ENCODE data around the gene GNA14.

GNA14 gene

DNA sequence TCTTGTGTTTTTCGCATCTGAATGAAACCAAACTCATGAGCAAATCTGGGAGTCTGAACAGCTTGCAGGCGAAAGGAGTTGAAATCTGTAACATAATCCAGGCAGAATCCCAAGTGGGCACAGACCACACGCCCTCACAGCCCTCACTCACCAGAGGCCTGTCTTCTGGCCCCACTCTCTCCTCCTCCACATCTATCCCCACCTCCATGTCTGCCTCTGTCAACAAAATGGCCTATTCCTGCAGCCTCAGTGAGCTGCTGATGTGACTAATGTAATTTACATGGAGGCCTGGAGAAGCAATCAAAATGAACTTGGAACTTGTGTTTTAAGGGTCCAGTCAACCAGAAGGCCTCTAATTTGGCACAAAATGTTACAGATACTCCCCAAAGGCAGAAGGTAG, 136.6 kb downstream of the GNA14 start:
- Histone ChIP-seq H3K27me3 (ENCODE audit: insufficient read depth, low read depth) (no peaks in the 10 kb centered on the region), H4K20me1 (ENCODE audit: insufficient read depth) (no peaks in the 10 kb centered on the region), H3K4me2 (no peak overlapping the region), H2AFZ (ENCODE audit: low read depth) (no peak overlapping the region), H3K79me2 (ENCODE audit: insufficient read depth, low read depth) (no peaks in the 10 kb centered on the region), H3K4me1 (ENCODE audit: low read depth, poor library complexity, severe bottlenecking) (no peaks in the 10 kb centered on the region), H3K9ac (no peak overlapping the region), H3K27ac (no peak overlapping the region), H3K36me3 (ENCODE audit: insufficient read depth) (no peaks in the 10 kb centered on the region), H3K4me3 (IDR thresholded peaks at IDR 0.05; ENCODE audit: insufficient read depth, low read depth, low read length) (no peak overlapping the region)
- TF ChIP-seq, protein P1, sequence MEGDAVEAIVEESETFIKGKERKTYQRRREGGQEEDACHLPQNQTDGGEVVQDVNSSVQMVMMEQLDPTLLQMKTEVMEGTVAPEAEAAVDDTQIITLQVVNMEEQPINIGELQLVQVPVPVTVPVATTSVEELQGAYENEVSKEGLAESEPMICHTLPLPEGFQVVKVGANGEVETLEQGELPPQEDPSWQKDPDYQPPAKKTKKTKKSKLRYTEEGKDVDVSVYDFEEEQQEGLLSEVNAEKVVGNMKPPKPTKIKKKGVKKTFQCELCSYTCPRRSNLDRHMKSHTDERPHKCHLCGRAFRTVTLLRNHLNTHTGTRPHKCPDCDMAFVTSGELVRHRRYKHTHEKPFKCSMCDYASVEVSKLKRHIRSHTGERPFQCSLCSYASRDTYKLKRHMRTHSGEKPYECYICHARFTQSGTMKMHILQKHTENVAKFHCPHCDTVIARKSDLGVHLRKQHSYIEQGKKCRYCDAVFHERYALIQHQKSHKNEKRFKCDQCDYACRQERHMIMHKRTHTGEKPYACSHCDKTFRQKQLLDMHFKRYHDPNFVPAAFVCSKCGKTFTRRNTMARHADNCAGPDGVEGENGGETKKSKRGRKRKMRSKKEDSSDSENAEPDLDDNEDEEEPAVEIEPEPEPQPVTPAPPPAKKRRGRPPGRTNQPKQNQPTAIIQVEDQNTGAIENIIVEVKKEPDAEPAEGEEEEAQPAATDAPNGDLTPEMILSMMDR (conservative IDR thresholded peaks at IDR 0.05; ENCODE audit: low read depth, low read length): no peak

DNA sequence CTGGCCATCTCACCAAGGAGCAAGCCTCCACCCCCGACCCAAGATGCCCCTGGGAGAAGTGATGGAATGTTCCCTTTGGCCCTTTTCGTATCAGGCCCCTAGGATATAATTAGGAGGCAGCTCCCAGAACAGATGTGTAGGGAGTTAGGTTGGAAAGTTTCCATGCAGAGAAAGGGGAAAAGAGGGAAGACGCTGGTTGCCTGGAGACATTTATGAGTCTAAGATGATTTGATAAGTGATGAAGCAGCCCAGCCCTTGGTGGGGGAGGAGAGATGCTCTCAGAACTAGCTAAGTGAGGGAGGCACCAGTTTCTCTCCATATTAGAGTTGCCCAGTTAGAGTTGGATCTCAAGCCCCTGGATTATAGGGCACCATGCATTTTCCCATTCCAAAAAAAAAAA, 137.5 kb downstream of the GNA14 start:
- H3K4me3 ChIP-seq (IDR thresholded peaks at IDR 0.05; ENCODE audit: insufficient read depth, low read depth, low read length): no peak overlapping the region
- no peak overlapping the region for H3K27ac ChIP-seq
- TF ChIP-seq, protein P1 (conservative IDR thresholded peaks at IDR 0.05; ENCODE audit: low read depth, low read length): no peak
- H3K27me3 ChIP-seq (ENCODE audit: insufficient read depth, low read depth): no peaks in the 10 kb centered on the region
- no peaks in the 10 kb centered on the region for H3K36me3 ChIP-seq (ENCODE audit: insufficient read depth)
- H3K79me2 ChIP-seq (ENCODE audit: insufficient read depth, low read depth): no peaks in the 10 kb centered on the region
- H2AFZ ChIP-seq (ENCODE audit: low read depth): no peak overlapping the region
- no peaks in the 10 kb centered on the region for H4K20me1 ChIP-seq (ENCODE audit: insufficient read depth)
- H3K4me1 ChIP-seq (ENCODE audit: low read depth, poor library complexity, severe bottlenecking): no peaks in the 10 kb centered on the region
- H3K9ac ChIP-seq: no peak overlapping the region
- H3K4me2 ChIP-seq: no peak overlapping the region

DNA sequence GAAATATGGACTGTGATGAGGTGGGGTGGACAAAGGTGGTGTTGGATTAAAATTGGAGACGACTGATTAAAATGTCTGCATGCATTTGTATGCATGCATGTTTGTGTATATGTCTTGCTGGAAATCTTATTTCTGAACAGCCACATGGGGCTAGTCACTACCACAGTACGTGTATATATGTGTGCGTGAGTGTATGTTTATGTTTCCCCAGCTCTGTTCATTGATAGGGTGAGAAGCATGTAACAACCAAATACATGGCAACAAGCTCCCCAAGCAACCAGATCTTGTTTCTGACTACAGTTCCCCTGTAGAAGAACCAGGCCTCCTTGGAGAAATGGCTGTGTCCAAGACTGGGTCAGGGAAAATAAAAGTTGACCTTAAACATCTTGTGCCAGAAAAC, 139.7 kb downstream of the GNA14 start:
- Histone ChIP-seq H4K20me1 (ENCODE audit: insufficient read depth) (no peaks in the 10 kb centered on the region), H3K36me3 (ENCODE audit: insufficient read depth) (no peaks in the 10 kb centered on the region), H3K27ac (no peak overlapping the region), H3K9ac (no peak overlapping the region), H2AFZ (ENCODE audit: low read depth) (no peak overlapping the region), H3K4me2 (no peak overlapping the region), H3K27me3 (ENCODE audit: insufficient read depth, low read depth) (no peaks in the 10 kb centered on the region), H3K4me1 (ENCODE audit: low read depth, poor library complexity, severe bottlenecking) (no peaks in the 10 kb centered on the region), H3K4me3 (IDR thresholded peaks at IDR 0.05; ENCODE audit: insufficient read depth, low read depth, low read length) (no peak overlapping the region), H3K79me2 (ENCODE audit: insufficient read depth, low read depth) (no peaks in the 10 kb centered on the region)
- TF ChIP-seq, protein P1 (conservative IDR thresholded peaks at IDR 0.05; ENCODE audit: low read depth, low read length): no peak

DNA sequence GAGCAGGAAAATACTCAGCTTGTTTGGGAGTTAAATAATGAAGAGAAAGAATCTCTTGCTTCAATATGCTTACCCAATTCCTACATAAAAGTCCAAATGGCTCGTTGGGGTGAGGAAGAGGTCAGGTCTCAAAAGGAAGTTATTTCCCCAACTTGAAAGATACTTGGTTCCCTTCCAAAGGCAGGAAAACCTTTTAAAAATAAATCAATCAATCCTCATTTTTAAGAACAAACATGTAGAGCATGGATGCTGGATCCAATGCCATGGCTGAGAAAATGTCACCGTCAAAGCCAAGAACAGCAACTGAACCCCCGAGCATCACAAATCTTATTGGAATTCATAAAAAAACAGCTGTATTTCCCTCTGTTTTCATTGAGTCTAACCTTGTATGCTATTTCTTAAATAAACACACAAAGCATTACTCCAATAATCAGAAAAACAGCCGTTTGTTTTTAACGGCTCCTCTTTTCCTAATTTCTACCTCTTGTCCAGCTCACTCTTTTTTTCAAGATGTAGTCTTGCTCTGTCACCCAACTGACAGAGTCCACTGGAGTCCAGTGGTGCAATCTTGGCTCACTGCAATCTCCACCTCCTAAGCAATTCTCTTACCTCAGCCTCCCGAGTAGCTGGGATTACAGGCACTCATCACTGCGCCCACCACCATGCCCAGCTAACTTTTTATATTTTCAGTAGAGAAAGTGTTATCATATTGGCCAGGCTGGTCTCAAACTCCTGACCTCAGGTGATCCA, 140.7 kb downstream of the GNA14 start:
- no peaks in the 10 kb centered on the region for H3K4me1 ChIP-seq (ENCODE audit: low read depth, poor library complexity, severe bottlenecking)
- H3K27ac ChIP-seq: no peak overlapping the region
- TF ChIP-seq, protein P1 (conservative IDR thresholded peaks at IDR 0.05; ENCODE audit: low read depth, low read length): no peak
- H3K4me3 ChIP-seq (IDR thresholded peaks at IDR 0.05; ENCODE audit: insufficient read depth, low read depth, low read length): no peak overlapping the region
- H4K20me1 ChIP-seq (ENCODE audit: insufficient read depth): no peaks in the 10 kb centered on the region
- no peaks in the 10 kb centered on the region for H3K36me3 ChIP-seq (ENCODE audit: insufficient read depth)
- H3K4me2 ChIP-seq: no peak overlapping the region
- no peak overlapping the region for H3K9ac ChIP-seq
- no peaks in the 10 kb centered on the region for H3K79me2 ChIP-seq (ENCODE audit: insufficient read depth, low read depth)
- no peaks in the 10 kb centered on the region for H3K27me3 ChIP-seq (ENCODE audit: insufficient read depth, low read depth)
- H2AFZ ChIP-seq (ENCODE audit: low read depth): no peak overlapping the region
